Keratinocyte (primary cell): ENCODE measurements around the gene CHAF1A.

Experiments
- EZH2 ChIP-seq: IDR thresholded peaks from one replicate; pipeline ENCODE4 v1.6.1; 2012; ENCODE audit warnings: inconsistent platforms, mild to moderate bottlenecking, low read length, moderate library complexity
- TF ChIP-seq, protein P1 (sequence below), 3 experiments: IDR thresholded peaks in 1 of 3; conservative IDR thresholded peaks in 1 of 3; optimal IDR thresholded peaks in 1 of 3; 2 replicates in 2 of 3; 3 replicates in 1 of 3; pipeline versions ENCODE3 to v1.5.1; 2011; ENCODE audit warnings: low read length in 3 of 3, mild to moderate bottlenecking in 3 of 3, moderate library complexity in 2 of 3, control low read depth in 1 of 3, inconsistent platforms in 1 of 3; ENCODE audit not compliant: insufficient read depth in 2 of 3; ENCODE audit errors: extremely low read depth in 1 of 3

DNA sequence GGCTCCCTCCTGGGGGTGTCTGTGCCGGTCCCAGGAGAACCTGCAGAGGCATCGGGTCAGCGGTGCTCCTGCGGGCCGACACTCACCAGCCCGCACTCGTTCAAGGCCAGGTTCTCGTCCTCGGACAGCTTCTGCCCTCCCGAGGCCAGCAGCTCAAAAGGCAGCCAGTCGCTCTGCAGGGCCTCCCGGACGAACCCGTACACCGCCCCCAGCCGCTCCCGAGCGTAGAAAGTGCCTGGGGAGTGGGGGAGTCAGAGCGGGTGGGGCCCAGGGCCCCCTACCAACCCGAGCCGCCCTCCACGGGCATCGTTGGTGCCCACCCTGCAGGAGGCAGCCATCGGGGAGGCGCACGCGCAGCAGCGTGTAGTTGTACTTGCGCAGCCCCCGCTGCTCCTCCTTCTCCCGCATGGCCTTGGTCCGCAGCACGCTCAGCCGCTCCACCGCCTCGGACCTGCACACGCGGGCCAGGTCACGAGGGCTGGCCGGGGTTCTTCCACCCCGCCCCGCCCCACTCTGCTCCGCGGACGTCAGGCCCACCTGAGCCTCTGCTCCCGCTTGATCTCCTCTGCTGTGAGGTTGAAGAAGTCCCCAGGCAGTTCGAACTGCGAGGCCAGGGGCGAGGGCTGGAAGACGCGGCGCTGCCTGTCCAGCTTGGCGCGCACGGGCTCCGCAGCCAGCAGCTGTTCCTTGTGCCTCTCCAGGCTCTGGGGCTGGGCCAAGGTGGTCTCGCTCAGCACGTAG lies 43.7 kb downstream of the CHAF1A start:
- no peak for TF ChIP-seq EZH2
- TF ChIP-seq, protein P1, sequence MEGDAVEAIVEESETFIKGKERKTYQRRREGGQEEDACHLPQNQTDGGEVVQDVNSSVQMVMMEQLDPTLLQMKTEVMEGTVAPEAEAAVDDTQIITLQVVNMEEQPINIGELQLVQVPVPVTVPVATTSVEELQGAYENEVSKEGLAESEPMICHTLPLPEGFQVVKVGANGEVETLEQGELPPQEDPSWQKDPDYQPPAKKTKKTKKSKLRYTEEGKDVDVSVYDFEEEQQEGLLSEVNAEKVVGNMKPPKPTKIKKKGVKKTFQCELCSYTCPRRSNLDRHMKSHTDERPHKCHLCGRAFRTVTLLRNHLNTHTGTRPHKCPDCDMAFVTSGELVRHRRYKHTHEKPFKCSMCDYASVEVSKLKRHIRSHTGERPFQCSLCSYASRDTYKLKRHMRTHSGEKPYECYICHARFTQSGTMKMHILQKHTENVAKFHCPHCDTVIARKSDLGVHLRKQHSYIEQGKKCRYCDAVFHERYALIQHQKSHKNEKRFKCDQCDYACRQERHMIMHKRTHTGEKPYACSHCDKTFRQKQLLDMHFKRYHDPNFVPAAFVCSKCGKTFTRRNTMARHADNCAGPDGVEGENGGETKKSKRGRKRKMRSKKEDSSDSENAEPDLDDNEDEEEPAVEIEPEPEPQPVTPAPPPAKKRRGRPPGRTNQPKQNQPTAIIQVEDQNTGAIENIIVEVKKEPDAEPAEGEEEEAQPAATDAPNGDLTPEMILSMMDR (optimal IDR thresholded peaks at IDR 0.05 in 1 of 3, IDR thresholded peaks at IDR 0.05 in 1 of 3, conservative IDR thresholded peaks at IDR 0.05 in 1 of 3; ENCODE audit: extremely low read depth in 1 of 3, insufficient read depth in 2 of 3, low read length in 3 of 3) = no peak
